Coronary artery (tissue), 2 donors: ENCODE measurements around the gene ADAMTS5.

ENCODE experiments used
- DNase-seq: peaks from one replicate; pipeline ENCODE4 v3.0.0-alpha.2; 2017; ENCODE audit warnings: low spot score
- H3K27ac ChIP-seq, 2 donors: fragments of 200-600 bp; sonication (generic); one replicate each; pipeline ENCODE4 v1.5.1; 2016 to 2019
- H3K4me3 ChIP-seq: fragments of 200-600 bp; sonication (generic); 2 replicates; pipeline ENCODE4 v1.5.1; 2016; ENCODE audit warnings: mild to moderate bottlenecking, moderate library complexity
- TF ChIP-seq, protein P1 (sequence below): fragments of 200-600 bp; sonication (generic); IDR thresholded peaks from one replicate; pipeline ENCODE4 v1.5.1; 2019; ENCODE audit warnings: antibody characterized with exemption

Gene ADAMTS5

DNA sequence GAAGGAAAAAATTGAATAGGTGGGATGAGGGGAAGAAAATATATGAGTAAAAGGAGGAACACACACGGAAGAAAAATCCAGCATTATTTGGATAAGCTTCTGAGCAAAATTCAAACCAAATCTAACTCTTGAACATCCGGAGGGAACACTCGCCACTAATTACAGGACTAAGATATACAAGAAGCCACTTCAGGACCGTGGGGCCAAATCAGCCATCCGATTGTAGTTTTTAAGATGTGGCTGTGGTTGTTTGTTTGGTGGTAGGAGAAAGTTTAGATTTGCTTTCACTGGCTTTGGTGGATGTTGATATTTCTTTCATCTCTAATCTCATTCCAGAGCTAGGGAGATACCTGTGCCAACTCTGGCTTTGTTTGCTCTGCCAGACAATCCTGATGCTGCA, 78.0 kb downstream of the ADAMTS5 start:
- no peak overlapping the region for H3K27ac ChIP-seq
- no peak for DNase-seq
- TF ChIP-seq, protein P1, sequence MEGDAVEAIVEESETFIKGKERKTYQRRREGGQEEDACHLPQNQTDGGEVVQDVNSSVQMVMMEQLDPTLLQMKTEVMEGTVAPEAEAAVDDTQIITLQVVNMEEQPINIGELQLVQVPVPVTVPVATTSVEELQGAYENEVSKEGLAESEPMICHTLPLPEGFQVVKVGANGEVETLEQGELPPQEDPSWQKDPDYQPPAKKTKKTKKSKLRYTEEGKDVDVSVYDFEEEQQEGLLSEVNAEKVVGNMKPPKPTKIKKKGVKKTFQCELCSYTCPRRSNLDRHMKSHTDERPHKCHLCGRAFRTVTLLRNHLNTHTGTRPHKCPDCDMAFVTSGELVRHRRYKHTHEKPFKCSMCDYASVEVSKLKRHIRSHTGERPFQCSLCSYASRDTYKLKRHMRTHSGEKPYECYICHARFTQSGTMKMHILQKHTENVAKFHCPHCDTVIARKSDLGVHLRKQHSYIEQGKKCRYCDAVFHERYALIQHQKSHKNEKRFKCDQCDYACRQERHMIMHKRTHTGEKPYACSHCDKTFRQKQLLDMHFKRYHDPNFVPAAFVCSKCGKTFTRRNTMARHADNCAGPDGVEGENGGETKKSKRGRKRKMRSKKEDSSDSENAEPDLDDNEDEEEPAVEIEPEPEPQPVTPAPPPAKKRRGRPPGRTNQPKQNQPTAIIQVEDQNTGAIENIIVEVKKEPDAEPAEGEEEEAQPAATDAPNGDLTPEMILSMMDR, result no peak
- no peak overlapping the region for H3K4me3 ChIP-seq

DNA sequence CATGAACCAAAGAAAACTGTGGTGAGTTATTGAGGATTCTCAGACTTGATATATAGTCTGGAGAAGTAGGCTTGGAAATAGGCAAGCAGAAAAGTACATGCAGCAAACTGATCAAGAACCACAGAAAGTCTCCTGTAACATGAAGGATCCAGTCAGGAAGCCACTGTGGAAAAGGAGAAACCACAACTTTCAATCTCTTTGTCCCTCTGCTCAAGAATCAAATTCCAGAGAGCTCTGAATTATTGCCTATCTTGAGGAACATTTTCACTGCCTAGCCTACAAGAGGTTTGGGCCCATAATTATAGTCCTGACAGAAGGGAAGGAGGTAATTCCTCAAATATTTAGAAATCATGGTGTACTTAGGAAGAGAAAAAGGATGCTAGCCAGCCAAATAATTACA, 78.6 kb downstream of the ADAMTS5 start:
- DNase-seq, result no peak
- Histone ChIP-seq H3K4me3 (no peak overlapping the region), H3K27ac (no peak overlapping the region)
- TF ChIP-seq, protein P1, result no peak

DNA sequence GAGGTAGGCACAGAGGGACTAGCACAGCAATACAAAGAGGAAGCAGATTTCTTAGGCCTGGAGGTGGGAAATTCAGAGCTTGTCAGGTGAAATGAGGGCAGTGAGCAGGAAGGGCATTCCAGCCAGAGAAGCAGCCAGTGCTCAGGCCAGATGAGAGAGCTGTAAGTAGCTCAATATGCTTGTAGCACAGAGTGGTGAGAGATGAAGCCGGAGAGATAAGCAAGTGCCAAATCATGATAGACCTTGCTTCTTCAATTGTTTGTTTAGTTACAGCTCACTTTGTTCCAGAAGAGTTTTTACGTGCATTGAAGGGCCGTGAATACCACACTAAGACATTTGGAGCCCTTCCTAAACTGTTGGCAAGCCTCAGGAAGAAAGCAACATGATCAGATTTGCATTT, 79.6 kb downstream of the ADAMTS5 start:
- DNase-seq, result no peak
- no peak overlapping the region for H3K27ac ChIP-seq
- TF ChIP-seq, protein P1, result no peak
- H3K4me3 ChIP-seq, result no peak overlapping the region

DNA sequence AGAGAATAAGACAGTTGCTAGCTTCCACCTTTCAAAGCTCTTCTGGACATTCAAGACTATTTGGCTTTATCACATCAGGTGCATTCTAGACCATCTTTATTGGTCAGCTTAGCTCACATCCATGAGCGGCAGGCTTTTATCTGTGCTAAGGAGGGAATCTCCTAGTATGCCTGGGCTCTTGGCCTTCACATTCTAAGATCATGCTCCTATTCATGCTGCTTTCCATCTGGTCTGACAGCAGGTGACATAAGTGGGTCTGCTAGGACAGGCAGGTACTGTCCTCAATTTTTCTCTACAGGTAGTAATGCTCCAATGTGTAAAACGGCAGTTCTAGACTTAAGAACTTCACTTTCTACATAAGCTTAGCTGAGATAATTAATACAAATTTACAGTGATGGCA, 82.5 kb downstream of the ADAMTS5 start:
- no peak for DNase-seq
- TF ChIP-seq, protein P1, result no peak
- H3K4me3 ChIP-seq, result no peak overlapping the region
- H3K27ac ChIP-seq, result no peak overlapping the region

GRCh38 chr21:26883768-26884167, 83.1 kb downstream of the ADAMTS5 start:
- Histone ChIP-seq H3K27ac (no peak overlapping the region), H3K4me3 (no peak overlapping the region)
- DNase-seq, result no peak
- TF ChIP-seq, protein P1, result no peak

GRCh38 chr21:26881504-26882228, 85.2 kb downstream of the ADAMTS5 start:
- DNase-seq, result no peak
- TF ChIP-seq, protein P1, result no peak
- Histone ChIP-seq H3K4me3 (no peak overlapping the region), H3K27ac (no peak overlapping the region)

GRCh38 chr21:26877018-26877417, 89.9 kb downstream of the ADAMTS5 start:
- no peak for DNase-seq
- Histone ChIP-seq H3K27ac (no peak overlapping the region), H3K4me3 (no peak overlapping the region)
- TF ChIP-seq, protein P1, result no peak
